IPS DF 6.9 (cell line): ENCODE measurements around the gene SMPX.

ENCODE experiments used
- DNase-seq: peaks from one replicate; pipeline ENCODE4 v3.0.0-alpha.2; 2013; ENCODE audit warnings: low read depth, low spot score
- H3K27ac ChIP-seq: one replicate; pipeline ENCODE4 v1.5.1; 2013; ENCODE audit warnings: low read length, control low read depth
- H3K27me3 ChIP-seq: 2 replicates; pipeline ENCODE4 v1.6.1; 2013; ENCODE audit warnings: mild to moderate bottlenecking, low read length; ENCODE audit not compliant: control insufficient read depth, insufficient read depth
- H3K36me3 ChIP-seq: 2 replicates; pipeline ENCODE4 v1.6.1; 2013; ENCODE audit warnings: low read length; ENCODE audit not compliant: control insufficient read depth, insufficient read depth
- H3K4me1 ChIP-seq: 2 replicates; pipeline ENCODE4 v1.6.1; 2013; ENCODE audit warnings: low read length; ENCODE audit not compliant: control insufficient read depth, insufficient read depth
- H3K4me3 ChIP-seq: 2 replicates; pipeline ENCODE4 v1.5.1; 2013; ENCODE audit warnings: mild to moderate bottlenecking, low read length
- H3K9me3 ChIP-seq: 2 replicates; pipeline ENCODE4 v1.6.1; 2013; ENCODE audit warnings: low read length, inconsistent platforms; ENCODE audit not compliant: control insufficient read depth, insufficient read depth
- WGBS: extraction: QIAGEN DNeasy Blood & Tissue Kit; methylation state at CpG from one replicate; pipeline ENCODE4 v1.1.7; 2013; ENCODE audit warnings: mixed read lengths, missing lambda C conversion rate; ENCODE audit not compliant: insufficient read length, insufficient coverage; 5-methylcytosine and 5-hydroxymethylcytosine counted together

Gene SMPX

DNA sequence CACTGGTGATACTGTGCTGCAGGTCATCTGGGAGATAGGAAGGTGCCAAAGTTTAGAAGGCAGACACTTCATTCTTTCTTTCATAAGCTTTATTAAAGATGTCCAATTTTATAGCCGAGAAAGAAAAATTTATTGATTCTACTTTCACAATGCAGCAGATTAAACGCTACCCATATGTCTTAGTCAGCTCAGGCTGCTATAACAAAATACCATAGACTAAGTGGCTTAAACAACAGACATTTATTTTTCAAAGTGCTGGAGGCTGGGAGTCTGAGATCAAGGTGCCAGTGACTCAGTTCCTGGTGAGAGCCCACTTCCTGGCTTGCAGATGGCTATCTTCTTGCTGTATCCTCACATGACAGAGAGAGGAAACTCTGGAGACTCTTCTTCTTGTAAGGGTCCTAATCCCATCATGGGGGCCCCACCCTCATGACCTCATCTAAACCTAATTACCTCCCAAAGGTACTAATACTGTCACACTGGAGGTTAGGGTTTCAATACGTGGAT lies 66.4 kb downstream of the SMPX start:
- no peak for DNase-seq
- Histone ChIP-seq H3K9me3 (no peaks in the 10 kb centered on the region), H3K27ac (no peak overlapping the region), H3K4me3 (no peak overlapping the region), H3K27me3 (no peaks in the 10 kb centered on the region), H3K36me3 (no peaks in the 10 kb centered on the region), H3K4me1 (no peaks in the 10 kb centered on the region)
- WGBS: no CpG with 5 or more reads among the region's 3 CpGs

DNA sequence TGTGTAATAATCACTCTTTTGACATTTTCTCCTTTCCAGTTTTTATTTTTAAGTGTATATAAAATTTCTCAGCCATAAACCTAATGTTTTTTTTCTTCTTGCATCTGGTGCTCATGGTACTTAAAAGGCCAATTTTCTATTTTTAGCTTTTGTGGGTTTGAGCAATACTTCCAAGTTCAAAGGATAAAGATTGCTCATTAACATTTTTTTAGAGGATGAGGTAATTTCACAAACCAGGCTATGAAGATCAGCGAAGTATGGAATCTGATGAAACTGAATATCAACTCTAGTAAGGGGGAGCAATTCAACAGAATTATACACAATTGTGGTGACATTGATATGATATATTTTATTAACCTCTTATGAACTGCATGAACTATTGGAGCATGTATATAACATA lies 74.0 kb downstream of the SMPX start:
- Histone ChIP-seq H3K36me3 (no peaks in the 10 kb centered on the region), H3K4me3 (no peak overlapping the region), H3K4me1 (no peaks in the 10 kb centered on the region), H3K27me3 (no peaks in the 10 kb centered on the region), H3K27ac (no peak overlapping the region), H3K9me3 (no peaks in the 10 kb centered on the region)
- WGBS: no CpG with 5 or more reads among the region's 1 CpG
- no peak for DNase-seq

DNA sequence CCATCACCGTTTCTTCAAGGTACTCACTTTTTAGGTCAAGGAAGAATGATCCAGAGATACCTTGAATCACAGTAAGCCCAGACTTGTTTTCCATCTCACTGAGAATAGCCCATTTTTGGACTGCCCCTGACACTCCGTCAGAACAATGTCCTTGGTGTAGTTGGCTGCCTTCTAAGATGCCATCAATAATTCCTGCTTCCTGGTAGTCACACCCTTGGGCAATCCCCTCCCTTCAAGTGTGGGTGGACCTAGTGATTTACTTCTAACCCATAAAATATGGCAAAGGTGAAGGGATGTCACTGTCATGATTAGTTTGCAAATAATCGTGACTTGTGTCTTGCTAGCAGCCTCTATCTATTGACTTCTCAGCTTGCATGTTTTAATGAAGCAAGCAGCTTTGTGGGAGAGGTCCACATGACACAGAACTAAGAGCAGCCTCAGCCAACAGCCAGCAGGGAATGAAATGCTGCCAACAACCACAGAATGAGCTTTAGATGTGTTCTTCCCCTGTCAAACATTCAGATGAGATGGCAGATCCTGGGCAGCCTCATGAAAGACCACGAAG lies 79.8 kb downstream of the SMPX start:
- no peaks in the 10 kb centered on the region for H3K36me3 ChIP-seq
- WGBS: no CpG with 5 or more reads among the region's 4 CpGs
- H3K9me3 ChIP-seq: no peaks in the 10 kb centered on the region
- H3K27me3 ChIP-seq: no peaks in the 10 kb centered on the region
- DNase-seq: no peak
- H3K4me3 ChIP-seq: no peak overlapping the region
- H3K27ac ChIP-seq: no peak overlapping the region
- H3K4me1 ChIP-seq: no peaks in the 10 kb centered on the region

DNA sequence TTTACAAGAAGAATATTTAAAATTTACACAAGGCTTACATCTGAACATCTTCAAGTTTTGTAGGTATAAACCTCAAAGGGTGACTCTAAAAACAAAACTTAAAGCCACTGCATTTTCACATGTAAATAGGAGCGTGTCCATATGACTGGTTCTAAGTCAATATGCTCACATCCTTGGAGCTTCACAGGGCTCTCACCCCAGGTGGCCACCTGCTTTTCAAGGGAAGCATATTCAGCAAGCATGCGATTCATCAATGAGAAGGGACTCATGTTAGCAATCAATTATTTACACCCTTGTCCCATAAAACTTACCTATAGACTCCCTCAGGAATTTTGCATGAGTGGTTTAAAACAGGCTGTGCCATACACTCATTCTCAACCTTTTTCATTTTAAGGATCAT lies 82.0 kb downstream of the SMPX start:
- Histone ChIP-seq H3K9me3 (no peaks in the 10 kb centered on the region), H3K4me3 (no peak overlapping the region), H3K36me3 (no peaks in the 10 kb centered on the region), H3K4me1 (no peaks in the 10 kb centered on the region), H3K27ac (no peak overlapping the region), H3K27me3 (no peaks in the 10 kb centered on the region)
- no CpG with 5 or more reads among the region's 2 CpGs for WGBS
- no peak for DNase-seq

DNA sequence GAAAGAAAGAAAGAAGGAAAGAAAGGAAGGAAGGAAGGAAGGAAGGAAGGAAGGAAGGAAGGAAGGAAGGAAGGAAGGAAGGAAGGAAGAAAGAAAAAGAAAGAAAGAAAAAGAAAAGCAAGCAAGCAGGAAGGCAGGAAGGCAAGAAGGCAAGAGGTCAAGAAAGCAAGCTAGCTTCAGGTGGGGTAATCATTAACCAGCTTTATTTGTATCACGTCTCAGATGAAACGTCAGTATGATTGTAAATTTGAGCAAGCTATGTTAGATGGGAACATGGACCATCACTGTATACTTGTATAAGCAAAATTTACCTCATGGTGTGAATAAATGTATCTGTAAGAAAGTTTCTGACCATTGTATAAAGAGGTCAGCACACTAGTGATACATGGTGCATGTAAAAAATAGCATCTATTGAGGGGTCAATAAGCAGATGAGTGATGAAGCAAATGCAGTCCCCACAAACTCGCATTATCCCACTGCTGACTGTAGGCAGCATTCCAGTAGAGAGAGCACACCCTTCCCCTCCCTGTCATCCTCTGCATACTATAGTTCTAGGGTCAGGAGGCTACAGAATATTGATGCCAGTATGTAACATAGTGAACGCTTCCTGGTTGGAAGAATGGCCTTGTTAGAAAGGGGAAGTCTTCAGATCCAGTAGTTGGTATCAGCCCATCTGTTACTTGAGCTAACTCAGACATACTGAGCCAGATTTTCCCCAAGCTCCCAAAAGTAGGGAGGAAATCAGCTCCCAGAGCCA lies 83.3 kb downstream of the SMPX start:
- H3K9me3 ChIP-seq: no peaks in the 10 kb centered on the region
- no peak overlapping the region for H3K4me3 ChIP-seq
- no peak overlapping the region for H3K27ac ChIP-seq
- H3K4me1 ChIP-seq: no peaks in the 10 kb centered on the region
- no peak for DNase-seq
- WGBS: no CpG with 5 or more reads among the region's 4 CpGs
- H3K27me3 ChIP-seq: no peaks in the 10 kb centered on the region
- no peaks in the 10 kb centered on the region for H3K36me3 ChIP-seq

DNA sequence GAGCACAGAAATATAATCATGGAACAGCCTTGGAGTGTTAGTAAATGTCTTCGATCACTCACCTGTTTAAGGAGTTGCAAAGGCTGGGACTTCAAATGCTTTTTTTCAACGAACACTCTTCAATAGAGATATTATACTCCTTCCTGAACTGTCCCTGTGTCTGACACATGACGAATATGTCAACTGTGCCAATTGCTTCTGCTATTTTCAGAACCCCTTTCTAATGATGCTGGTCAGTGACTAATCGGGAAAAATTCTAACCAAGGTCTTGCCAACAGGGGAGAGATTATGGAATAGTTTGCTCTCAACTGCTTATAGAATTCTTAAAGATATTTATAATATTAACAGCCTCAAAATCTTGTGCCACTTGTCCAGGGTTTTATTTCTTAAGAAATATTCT lies 91.2 kb downstream of the SMPX start:
- Histone ChIP-seq H3K4me3 (no peak overlapping the region), H3K9me3 (no peaks in the 10 kb centered on the region), H3K27me3 (no peaks in the 10 kb centered on the region), H3K27ac (no peak overlapping the region), H3K36me3 (no peaks in the 10 kb centered on the region), H3K4me1 (no peaks in the 10 kb centered on the region)
- WGBS: no CpG with 5 or more reads among the region's 4 CpGs
- DNase-seq: no peak

DNA sequence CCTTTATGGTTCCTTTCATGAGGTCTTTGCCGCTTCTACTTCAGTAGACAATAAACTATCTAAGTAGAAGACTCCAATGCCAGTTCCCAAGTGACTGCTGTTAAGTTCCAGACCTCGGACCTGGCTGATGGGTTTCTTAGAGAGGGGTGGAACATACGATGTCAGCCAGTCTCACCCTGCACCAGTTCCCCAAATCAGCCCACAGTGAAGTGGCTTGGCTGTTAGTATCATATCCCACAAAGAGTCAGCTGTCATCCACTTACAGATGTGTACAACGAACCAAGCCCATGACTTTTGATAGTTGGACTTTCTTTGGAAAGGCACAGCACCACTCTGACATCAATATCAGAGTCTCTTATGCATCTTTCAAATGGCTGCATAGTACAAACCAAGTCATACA lies 91.7 kb downstream of the SMPX start:
- DNase-seq: no peak
- no peaks in the 10 kb centered on the region for H3K36me3 ChIP-seq
- no peak overlapping the region for H3K4me3 ChIP-seq
- H3K9me3 ChIP-seq: no peaks in the 10 kb centered on the region
- H3K27me3 ChIP-seq: no peaks in the 10 kb centered on the region
- no peaks in the 10 kb centered on the region for H3K4me1 ChIP-seq
- no CpG with 5 or more reads among the region's 4 CpGs for WGBS
- H3K27ac ChIP-seq: no peak overlapping the region

DNA sequence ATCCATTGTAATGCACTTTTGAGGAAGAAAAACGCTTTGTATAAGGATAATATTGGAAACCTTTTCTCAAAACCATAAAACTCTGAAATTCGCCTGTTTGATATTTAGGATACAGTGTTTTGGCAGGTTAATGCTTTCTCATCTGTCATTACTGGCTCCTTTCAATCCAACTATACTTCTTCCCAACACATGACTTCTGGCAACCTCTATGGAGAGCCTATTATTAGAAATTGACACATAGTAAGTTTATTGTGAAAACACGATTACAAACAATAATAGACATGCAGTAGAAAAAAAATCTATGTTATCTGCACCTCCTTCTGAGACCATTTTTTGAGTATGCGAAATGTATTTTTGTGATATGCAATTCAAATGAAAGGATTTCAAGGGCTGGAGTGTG lies 95.2 kb downstream of the SMPX start:
- Histone ChIP-seq H3K4me3 (no peak overlapping the region), H3K36me3 (no peaks in the 10 kb centered on the region), H3K27me3 (no peaks in the 10 kb centered on the region), H3K9me3 (no peaks in the 10 kb centered on the region), H3K27ac (no peak overlapping the region), H3K4me1 (no peaks in the 10 kb centered on the region)
- no CpG with 5 or more reads among the region's 4 CpGs for WGBS
- DNase-seq: no peak

DNA sequence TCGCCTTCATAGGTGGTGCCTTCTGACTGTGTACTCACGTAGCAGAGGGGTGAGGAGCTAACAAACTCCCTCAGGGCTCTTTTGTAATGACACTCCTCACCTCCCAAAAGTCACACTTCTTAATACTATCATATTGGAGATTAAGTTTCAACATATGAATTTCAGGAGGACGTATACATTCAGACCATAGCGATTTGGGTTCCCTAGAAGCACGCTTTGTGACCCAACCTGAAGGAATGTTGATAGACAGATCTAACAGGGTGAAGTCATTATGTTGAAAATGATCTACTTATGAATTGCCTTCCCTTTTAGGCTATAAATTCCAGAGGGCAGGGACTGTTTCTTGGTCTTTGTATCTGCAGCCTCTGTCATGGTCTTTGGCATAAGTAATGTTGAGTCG lies 96.6 kb downstream of the SMPX start:
- H3K27me3 ChIP-seq: no peaks in the 10 kb centered on the region
- H3K4me1 ChIP-seq: no peaks in the 10 kb centered on the region
- WGBS: no CpG with 5 or more reads among the region's 6 CpGs
- no peaks in the 10 kb centered on the region for H3K36me3 ChIP-seq
- H3K9me3 ChIP-seq: no peaks in the 10 kb centered on the region
- H3K27ac ChIP-seq: no peak overlapping the region
- no peak overlapping the region for H3K4me3 ChIP-seq
- DNase-seq: no peak

DNA sequence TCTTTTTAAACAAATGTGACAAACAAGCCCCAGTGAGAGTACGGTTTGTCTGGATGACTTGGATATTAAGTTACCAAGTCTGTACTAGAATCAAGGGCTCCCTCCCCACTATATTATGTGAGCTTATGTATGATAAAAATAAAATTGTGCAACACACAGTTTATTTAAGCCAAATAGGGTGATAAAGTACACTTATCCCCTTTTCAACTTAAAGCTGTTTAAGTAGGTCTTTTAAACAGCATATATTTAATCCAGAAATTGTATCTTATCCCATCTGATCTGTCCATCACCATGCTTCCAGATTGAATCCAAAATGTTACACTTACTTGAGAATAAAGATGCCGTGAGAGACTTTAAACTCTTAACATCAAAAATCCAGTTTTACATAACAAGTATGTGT lies 97.8 kb downstream of the SMPX start:
- no peak overlapping the region for H3K27ac ChIP-seq
- H3K27me3 ChIP-seq: no peaks in the 10 kb centered on the region
- H3K4me3 ChIP-seq: no peak overlapping the region
- WGBS: no CpG with 5 or more reads among the region's 2 CpGs
- H3K4me1 ChIP-seq: no peaks in the 10 kb centered on the region
- H3K9me3 ChIP-seq: no peaks in the 10 kb centered on the region
- DNase-seq: no peak
- H3K36me3 ChIP-seq: no peaks in the 10 kb centered on the region

DNA sequence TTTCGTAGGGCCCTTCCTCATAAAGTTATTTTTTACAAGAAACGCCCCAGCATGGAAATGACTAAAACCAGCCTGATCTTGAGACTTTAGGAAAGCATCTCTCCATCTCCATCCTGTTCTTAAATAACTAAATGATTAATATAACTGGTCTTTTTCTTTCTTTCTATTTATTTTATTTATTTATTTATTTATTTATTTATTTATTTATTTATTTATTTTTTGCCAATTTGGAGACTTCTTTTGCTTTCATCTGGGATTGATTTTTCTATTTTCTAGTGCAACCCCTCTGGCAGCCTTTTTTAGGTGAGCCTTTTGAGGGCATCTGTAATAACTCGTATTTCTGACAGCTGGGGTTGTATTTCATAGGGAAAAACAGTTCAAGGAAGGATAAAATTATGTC lies 98.6 kb downstream of the SMPX start:
- H3K36me3 ChIP-seq: no peaks in the 10 kb centered on the region
- H3K4me3 ChIP-seq: no peak overlapping the region
- H3K9me3 ChIP-seq: no peaks in the 10 kb centered on the region
- no CpG with 5 or more reads among the region's 3 CpGs for WGBS
- no peaks in the 10 kb centered on the region for H3K4me1 ChIP-seq
- H3K27me3 ChIP-seq: no peaks in the 10 kb centered on the region
- no peak overlapping the region for H3K27ac ChIP-seq
- no peak for DNase-seq
